GM19328 (cell line): ENCODE data around the gene KAZALD1.
A peak's percentile ranks its signal among the peaks of the same experiment; 100 is the strongest.

Experiments
- ATAC-seq: cut with Tn5 transposase; IDR thresholded peaks from one replicate; pipeline ENCODE4 v1.9.1; 2021; ENCODE audit warnings: mild to moderate bottlenecking, moderate library complexity; ENCODE audit not compliant: unreplicated experiment

KAZALD1 gene

DNA sequence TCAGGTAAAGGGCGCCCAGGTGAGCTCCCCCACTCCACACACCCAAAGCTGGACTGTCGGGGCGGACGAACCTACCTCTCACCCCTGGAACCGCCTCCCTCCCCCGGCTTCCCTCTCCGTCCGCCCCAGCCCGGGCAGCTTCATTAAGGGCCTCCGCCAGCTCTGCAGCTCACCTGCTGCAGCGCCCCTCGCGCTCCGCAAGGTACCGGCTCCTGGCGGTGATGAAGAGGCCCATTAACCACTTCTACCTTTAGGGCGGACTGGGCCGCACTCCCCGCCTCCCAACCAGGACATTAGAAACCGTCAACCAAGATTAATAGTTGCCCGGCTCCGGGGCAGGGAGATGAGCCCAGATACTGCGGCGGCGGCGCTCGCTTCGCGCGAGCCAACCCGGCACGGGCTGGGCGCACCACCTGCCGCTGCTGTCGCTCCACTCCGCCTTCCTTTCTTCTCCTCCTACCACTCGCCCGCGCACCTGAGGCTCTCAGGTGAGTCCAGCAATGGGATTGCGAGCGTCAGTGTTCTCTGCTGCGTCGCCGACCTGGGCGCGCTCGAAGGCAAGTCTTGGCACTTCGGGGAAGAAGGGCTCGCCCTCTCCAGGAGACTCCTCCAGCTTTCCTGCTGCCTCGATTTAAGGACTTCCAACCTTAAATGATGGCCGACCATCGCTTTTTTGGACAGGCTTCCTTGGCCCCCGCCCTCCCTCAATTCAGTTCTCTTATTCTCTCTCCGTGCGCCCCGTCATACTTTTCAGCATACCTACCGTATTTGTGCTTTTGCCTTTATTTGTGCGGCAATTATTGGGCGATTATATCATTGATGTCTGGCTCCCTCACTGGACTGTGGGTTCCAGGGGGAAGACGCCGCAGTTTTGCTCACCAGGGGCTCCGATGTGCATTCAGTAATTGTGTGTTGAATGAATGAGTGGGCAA is 13.6 kb upstream of the KAZALD1 start:
- ATAC-seq, result no peak

DNA sequence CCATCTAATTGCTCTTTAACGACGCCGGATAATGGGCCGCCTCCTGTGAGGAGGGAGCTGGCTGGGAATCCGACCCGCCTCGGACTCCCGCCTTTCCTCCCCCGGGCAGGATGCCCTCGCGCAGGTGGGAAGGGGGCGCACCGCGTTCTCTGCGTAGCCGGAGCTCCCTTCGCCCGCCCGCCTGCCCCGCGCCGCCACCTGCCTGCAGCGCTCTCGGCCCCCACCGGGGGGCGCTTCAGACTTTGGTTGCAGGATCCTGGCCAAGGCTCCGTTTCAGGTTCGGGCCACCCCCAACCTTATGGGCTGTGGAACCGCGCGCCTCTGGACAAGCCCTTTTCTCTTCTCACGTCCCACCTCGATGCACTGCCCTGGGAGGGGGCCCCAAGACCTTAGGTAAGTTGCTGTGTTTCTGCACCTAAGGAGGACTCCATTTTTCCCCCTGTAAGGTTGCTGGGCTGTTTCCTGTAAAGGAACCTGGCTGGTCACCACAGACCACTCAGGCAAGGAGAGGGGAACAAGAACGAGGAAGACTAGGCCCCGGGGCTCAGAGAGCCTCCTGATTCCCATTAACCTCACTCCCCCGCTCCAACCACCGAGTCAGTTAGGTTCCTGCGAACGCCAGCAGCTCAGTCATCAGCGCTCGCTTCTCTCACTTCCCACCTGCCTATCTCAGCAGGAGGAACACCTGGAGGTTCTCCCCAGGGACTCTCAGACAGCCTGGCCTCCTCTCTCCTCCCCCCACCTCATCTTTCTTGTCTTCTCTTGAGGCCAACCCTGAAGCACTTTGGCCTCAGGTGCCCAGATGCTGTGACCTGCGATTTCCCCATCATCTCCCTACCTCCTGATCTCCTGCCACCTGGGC is 11.3 kb upstream of the KAZALD1 start:
- ATAC-seq, result no peak

DNA sequence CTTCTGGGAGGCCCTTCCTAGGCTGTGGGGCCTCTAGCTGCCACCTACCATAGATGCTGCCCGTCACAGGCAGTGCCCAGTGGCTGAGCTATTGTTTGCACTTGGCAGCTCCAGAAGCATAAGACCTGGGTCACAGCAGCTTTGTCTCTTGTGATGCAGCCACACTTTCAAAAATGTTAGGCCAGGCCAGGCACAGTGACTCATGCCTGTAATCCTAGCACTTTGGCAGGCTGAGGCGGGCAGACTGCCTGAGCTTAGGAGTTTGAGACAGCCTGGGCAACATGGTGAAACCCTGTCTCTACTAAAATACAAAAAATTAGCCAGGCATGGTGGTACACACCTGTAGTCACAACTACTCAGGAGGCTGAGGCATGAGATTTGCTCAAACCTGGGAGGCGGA is 9.5 kb upstream of the KAZALD1 start:
- ATAC-seq, result no peak

DNA sequence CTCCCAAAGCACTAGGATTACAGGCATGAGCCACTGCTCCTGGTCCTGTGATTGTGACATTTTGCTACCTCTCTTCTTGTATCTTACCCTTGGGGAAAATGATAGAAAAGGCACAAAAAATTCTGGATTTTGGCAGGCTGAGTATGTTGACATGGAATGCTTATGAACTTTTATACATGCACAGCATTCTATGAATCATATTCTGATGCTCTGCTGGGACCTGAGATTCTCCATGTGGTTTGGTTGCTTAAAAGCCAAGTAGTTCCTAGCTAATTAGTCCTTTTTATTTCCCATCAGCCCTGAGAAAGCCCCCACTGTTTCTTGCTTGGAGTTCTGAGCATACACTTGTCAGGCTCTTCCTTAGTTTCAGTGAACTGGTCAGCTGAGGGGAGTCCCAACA is 8.3 kb upstream of the KAZALD1 start:
- no peak for ATAC-seq

DNA sequence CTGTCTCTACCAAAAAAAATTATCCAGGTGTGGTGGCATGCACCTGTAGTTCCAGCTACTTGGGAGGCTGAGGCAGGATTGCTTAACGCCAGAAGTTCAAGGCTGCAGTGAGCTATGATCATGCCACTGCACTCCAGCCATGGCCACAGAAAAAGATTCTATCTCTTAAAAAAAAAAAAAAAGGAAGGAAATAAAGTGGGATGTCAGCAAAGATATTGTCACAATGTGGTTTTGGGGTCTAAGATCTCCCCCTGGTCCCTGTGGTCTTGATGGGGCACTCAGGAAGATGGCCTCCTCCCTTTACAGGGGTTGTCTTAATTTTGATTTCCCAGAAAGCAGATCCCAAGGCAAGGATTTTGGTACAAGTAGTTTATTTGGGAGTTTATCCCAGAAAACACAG is 7.4 kb upstream of the KAZALD1 start:
- no peak for ATAC-seq

DNA sequence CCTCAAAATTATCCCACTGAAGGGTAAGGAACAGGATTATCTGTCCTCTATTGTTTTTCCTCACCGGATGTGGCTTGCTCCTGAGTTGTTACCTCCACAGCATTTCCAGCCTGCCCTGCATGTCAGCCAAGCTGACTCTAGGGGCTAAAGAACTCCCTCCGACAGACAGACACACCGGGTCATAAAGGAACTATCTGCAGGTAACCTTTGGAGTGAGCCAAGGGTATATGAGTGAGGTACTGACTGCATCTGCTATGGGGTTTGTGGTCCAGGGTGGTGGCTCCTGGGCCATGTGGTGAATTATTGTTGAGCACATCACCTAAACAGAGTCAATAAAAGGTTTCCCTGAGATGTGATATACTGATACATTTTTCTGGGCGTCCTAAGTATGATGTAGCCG is 6.9 kb upstream of the KAZALD1 start:
- no peak for ATAC-seq

DNA sequence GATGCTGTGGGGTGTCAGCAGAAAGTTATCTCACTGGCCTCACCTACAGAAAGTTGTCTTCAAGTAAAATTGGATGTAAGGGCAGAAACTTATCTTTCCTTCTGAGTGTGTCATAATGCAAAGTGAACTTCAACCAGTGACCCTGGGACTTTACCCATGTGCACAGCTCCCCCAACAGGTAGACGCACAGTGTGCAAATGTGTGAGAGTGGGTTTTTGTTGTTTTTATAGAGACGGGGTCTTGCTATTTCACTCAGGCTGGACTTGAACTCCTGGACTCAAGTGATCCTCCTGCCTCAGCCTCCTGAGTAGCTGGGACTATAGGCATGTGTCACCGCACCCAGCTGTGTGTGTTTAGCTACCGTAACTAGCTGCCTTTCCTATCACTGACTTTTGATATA is 6.4 kb upstream of the KAZALD1 start:
- ATAC-seq, result no peak

DNA sequence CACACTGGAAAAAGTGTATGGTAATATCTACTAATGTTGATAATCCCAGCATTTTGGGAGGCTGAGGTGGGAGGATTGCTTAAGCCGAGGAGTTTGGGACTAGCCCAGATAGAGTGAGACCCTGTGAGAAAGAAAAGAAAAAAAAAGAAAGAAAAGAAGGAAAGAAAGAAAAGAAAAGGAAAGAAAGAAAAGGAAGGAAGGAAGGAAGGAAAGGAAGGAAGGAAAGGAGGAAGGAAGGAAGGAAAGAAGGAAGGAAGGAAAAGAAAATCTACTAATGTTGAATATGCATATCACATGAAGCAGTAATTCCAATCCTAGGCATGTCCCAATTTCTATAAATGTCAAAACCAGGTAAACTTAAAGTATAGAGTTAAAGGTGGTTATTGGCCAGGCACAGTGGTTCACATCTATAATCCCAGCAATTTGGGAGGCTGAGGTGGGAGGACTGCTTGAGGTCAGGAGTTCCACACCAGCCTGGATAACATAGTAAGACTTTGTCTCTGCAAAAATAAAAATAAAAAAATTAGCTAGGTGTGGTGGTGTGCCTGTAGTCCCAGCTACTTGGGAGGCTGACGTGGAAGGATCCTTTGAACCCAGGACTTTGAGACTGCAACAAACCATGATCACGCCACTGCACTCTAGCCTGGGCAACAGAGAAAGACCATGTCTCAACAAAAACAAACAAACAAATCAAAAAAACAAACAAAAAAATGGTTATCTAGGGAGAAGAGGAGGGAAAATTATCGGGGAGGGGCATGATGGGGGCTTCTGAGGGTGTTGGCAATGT is 5.2 kb upstream of the KAZALD1 start:
- ATAC-seq, result no peak

DNA sequence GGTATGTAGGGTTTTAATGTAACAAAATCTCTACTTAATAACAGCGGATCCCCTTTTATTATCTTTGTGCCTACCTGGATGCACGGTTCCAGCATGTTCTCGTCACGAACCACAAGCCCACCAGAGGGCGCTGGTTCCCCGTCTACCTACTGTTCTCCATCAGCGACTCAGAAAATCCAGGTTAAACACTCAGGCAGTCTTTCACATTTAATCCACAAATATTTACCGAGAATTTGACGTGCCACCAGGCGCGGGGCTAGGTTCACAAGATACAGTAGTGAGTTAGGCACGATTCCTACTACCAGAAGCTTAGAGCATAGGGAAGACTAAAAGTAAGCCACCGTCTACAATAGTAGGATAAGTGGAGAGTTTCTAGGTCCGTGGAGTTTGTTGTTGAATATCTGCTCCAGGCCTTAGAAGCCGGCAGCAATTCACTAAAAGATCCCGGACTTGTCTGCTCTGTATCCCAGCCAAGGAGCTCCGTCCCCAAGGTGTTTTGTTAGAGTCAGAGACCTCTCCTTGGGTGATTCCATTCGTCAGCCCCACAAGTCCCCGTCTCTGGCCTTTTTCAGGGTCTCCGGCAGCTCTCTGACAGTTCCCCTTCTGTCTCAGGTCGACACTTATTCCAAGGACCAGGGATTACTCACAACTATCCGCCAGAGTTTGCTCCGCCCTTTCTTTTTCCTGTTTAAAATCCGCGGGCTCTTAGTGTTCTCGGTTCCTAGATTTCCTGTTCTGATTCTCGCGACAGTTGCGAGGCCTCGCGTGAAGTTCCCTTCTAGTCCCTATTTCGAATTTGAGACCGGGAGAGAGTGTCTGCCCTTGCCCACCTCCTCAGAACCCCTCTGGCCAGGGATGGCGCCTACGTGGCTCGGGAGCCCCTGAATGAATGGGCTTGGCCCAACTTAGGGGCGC is 1.5 kb upstream of the KAZALD1 start:
- peak; percentile 29 for ATAC-seq

DNA sequence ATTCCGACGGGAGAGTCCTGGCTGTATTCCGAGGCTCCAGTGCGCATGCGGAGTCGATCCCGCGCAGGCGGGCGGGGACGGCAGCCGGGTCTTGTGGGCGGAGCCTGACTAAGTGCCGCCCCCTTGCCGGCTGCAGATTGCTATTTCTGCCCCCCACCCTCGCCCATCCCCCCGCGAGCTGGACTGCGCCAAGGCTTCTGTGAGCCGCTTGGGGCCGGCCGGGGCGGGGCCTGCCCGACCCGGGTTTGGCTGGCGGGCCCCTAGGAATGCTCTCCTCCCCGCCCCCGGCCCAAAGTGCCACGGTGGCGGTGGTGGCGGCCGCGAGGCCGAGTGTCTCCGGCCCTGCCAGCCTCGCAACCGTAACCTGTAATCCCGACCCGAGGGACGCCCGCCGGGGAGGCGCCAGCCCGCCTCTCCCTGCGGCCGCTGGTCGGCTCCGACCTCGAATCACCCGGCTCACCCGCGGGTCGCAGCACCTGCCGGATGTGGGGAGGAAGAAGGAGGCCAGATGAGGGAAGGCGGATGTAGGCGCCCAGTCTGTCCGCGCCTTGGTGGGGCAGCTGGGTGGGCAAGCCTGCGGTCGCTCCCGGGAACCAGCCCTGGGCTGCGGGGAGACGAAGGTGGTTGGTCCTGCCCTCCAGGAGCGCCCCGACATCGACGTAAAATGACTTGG is 702 bp upstream of the KAZALD1 start:
- ATAC-seq, result peak; percentile 59

DNA sequence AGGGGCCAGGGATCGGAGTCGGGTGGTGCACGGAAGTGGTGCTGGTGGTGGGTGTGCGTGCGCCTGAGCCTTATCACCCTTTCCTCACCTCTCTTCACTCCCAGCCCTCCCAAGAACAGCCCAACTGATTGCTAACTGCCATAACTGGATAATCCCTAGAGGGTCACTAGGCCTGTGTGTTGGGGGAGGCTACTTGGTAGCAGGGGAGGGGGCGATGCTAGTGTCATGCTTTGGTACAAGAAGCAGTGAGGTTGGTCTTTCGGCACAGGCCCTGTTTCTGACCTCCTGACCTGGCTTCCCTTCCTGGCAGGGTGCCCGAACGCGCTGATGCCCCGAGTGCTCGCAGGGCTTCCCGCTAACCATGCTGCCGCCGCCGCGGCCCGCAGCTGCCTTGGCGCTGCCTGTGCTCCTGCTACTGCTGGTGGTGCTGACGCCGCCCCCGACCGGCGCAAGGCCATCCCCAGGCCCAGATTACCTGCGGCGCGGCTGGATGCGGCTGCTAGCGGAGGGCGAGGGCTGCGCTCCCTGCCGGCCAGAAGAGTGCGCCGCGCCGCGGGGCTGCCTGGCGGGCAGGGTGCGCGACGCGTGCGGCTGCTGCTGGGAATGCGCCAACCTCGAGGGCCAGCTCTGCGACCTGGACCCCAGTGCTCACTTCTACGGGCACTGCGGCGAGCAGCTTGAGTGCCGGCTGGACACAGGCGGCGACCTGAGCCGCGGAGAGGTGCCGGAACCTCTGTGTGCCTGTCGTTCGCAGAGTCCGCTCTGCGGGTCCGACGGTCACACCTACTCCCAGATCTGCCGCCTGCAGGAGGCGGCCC is 652 bp downstream of the KAZALD1 start:
- no peak for ATAC-seq

DNA sequence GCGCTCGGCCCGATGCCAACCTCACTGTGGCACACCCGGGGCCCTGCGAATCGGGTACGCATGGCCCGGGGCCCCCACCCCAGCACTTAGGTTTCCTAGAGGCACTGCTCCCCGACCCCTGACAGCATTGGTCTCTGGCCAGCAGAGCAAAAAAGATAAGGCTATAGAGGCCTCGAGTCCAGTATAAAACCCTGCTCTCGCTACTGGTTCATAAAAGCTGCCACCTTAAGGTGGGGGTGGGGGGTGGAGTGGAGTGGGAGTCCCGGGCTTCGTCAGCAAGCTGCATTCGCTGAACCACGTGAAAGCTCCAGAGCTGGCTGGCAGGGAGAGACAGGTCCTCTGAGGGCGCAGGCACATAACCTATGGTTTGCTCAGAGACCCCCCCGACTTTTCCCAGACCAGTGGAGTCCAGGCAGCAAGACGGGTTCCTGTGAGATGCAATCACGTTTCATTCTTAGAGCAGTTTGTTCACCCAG is 1.3 kb downstream of the KAZALD1 start:
- ATAC-seq, result no peak

DNA sequence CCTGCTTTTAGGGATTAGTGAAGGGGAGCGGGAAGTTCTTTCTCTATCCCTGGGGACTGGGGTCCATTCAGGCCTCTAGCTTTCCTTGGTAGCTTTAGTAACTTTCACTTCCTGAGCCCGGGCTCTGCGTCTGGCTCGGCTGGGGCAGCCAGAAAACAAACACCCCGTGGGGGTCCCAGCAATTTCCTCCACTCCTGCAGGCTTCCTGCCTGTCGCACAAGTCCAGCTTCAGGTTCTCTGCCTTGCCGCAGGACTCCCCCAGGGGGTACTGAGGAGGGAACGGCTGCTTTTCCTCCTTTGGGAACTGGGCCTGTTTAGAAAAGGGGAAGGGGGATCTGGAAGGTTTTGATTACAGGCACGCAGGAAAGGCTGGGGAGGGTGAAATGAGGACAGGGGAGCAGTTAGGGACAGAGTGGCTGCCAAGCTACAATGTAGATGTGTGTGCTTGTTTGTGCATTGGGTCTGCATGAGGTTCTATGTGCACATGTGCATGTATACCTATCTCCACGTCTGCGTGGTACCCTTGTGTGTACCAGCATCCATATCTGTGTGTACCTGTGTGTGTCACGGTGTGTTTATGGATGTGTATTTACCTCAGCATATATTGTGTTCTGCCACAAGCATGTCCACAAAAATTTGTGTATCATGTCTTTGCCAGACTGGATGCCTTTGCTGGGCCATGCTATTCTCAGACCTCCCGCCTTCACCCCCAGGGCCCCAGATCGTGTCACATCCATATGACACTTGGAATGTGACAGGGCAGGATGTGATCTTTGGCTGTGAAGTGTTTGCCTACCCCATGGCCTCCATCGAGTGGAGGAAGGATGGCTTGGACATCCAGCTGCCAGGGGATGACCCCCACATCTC is 2.0 kb downstream of the KAZALD1 start:
- ATAC-seq, result no peak

DNA sequence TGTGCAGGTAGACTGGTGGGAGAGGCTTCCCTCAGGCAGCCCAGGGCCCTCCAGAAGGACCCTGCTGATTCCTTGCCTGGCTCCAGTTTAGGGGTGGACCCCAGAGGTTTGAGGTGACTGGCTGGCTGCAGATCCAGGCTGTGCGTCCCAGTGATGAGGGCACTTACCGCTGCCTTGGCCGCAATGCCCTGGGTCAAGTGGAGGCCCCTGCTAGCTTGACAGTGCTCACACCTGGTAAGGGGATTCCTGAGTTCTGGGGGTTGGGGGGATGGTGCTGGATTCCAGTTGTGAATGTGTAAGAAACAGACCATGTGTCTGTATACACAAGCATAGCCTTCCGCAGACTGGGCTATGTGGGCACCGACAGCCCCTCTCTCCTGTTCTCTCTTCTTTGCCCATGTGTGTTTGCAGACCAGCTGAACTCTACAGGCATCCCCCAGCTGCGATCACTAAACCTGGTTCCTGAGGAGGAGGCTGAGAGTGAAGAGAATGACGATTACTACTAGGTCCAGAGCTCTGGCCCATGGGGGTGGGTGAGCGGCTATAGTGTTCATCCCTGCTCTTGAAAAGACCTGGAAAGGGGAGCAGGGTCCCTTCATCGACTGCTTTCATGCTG is 2.7 kb downstream of the KAZALD1 start:
- no peak for ATAC-seq

DNA sequence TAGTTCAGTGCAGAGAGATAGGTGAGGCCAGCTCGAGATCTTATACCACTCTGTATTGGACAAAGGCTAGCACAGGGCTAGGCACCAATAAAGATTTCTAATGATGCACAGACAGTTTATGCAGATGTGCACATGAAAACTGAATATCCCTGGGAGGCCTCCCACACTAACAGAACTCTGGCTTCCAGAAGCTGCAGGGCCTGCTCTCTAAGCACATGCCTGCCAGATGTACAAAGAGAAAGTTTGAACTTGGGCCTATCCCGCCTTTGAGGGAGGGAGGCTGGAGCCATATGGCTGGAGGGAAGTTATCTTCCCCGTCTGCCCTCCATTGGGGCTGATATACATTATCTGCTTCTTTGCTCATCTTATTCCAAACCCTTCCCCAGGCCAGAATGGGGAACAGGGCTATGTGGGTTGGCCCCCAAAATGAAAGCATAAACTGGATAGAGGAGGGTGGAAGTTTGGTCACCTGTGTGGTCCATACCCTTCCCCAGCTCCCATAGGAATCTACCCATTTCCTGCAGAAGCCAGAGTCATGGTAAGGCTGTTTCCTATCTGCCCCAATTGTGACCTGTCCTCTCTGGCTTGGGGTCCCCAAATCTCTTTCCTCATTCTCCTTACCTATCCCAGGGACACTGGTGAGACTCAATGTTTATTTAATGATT is 3.8 kb downstream of the KAZALD1 start:
- no peak for ATAC-seq

DNA sequence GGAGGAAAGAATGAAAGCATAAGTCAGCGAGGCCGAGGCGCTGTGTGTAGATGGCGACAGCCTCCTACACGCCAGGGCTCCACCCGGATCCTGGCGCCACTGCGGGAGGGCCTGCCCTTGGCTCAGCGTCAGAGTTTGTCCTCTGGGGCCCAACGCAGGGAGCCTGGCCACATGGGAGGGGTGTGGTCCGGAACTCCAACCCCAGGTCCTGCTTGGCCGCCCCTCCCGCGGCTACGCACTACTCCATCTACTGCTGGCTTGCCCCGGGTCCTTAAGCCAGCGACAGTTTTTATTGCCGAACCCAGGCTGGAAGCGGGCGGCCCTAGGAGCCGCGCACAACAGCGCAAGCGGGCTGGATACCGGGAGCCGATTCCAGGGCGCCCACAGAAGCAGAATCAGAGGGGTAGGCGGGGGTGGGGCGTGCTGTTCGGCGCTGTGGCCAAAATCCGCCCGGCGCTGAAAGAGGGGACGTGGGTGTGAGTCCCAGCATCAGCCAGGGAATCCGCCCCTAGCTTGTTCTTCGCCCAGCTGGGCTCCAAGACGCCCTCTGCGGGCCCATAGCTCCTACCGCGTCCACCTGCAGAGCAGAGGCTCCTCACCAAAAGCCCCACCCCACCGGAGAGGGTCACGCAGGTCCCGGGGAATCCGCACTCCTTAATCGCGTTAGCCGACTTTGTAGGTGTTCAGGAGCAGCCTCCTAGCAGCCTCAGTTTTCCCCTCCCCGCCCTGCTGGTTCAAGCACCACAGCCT is 4.5 kb downstream of the KAZALD1 start:
- ATAC-seq, result no peak
